Fibroblast of lung (primary cell): ENCODE results near the gene SLC6A12.

Experiments used
- EZH2 ChIP-seq: IDR thresholded peaks from 2 replicates; pipeline ENCODE4 v1.5.1; 2012; ENCODE audit warnings: low read length, control low read depth, mild to moderate bottlenecking; ENCODE audit errors: missing control alignments
- TF ChIP-seq, protein P1 (sequence below), 2 donors: IDR thresholded peaks in 1 of 2; conservative IDR thresholded peaks in 1 of 2; 1 replicate in 1 of 2; 2 replicates in 1 of 2; pipeline ENCODE4 v1.5.1; 2011 to 2012; ENCODE audit warnings: low read length in 2 of 2, control low read depth in 1 of 2, inconsistent platforms in 1 of 2, low read depth in 1 of 2, mild to moderate bottlenecking in 1 of 2

DNA sequence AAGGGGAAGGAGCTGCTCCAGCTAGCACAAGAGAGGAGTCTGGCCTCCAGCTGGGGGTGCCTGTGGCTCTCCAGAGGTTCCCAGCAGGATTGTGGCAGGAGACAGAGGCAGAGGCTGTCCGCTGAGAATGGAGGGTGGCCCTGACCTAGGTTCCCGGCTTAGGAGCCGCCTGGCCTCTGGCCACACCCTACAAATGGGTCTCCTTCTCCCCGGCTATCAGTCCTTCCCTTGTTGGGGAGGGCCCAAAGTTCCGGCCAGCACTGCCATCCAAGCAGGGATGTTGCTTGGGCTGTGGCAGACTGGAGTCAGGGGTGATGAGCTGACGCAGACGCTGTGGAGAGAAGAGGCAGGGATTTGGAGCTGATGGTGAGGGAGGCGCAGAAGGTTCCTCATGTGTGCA is 23.1 kb downstream of the SLC6A12 start:
- TF ChIP-seq, protein P1, sequence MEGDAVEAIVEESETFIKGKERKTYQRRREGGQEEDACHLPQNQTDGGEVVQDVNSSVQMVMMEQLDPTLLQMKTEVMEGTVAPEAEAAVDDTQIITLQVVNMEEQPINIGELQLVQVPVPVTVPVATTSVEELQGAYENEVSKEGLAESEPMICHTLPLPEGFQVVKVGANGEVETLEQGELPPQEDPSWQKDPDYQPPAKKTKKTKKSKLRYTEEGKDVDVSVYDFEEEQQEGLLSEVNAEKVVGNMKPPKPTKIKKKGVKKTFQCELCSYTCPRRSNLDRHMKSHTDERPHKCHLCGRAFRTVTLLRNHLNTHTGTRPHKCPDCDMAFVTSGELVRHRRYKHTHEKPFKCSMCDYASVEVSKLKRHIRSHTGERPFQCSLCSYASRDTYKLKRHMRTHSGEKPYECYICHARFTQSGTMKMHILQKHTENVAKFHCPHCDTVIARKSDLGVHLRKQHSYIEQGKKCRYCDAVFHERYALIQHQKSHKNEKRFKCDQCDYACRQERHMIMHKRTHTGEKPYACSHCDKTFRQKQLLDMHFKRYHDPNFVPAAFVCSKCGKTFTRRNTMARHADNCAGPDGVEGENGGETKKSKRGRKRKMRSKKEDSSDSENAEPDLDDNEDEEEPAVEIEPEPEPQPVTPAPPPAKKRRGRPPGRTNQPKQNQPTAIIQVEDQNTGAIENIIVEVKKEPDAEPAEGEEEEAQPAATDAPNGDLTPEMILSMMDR (conservative IDR thresholded peaks at IDR 0.05 in 1 of 2, IDR thresholded peaks at IDR 0.05 in 1 of 2; ENCODE audit: low read depth in 1 of 2, low read length in 2 of 2) = no peak
- no peak for TF ChIP-seq EZH2
